Measurements from ENCODE around the gene LAMC2.
"Not testable (repeated sequence)": the region's sequence is repeated elsewhere in the genome, so short reads cannot be mapped to it uniquely, and the experiment has no call there.

Gene LAMC2

DNA sequence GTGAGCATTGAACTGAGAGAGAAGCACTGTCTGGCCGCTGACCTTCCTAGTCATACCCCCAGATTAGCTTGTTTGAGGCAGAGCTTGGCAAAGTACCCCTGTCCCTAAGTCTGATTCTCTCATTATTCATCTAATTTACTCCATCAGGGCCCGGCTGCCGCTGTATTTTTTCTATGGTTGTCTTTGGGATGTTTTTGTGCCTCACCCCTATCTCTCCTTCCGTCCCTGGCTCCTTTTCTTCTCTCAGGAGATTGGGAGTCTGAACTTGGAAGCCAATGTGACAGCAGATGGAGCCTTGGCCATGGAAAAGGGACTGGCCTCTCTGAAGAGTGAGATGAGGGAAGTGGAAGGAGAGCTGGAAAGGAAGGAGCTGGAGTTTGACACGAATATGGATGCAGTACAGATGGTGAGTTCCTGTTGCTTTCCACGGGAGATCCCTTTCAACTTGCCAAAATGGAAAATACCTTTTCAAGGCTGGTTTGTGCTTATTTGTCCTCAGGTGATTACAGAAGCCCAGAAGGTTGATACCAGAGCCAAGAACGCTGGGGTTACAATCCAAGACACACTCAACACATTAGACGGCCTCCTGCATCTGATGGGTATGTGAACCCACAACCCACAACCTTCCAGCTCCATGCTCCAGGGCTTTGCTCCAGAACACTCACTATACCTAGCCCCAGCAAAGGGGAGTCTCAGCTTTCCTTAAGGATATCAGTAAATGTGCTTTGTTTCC lies 53.9 kb downstream of the LAMC2 start:
- DNase-seq: no peak

DNA sequence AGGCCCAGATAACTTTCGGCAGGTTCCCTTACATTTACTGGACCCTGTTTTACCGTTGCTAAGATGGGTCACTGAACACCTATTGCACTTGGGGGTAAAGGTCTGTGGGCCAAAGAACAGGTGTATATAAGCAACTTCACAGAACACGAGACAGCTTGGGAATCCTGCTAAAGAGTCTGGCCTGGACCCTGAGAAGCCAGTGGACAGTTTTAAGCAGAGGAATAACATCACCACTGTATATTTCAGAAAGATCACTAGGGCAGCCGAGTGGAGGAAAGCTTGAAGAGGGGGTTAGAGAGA lies 54.4 kb downstream of the LAMC2 start:
- DNase-seq: no peak

DNA sequence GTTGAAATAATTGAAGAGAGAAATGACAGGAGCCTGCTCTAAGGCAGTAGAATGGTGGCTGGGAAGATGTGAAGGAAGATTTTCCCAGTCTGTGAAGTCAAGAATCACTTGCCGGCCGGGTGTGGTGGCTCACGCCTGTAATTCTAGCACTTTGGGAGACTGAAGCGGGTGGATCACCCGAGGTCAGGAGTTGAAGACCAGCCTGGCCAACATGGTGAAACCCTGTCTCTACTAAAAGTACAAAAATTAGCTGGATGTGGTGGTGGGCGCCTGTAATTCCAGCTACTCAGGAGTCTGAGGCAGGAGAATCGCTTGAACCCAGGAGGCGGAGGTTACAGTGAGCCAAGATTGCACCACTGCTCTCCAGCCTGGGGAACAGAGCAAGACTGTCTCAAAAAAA lies 54.8 kb downstream of the LAMC2 start:
- not testable (repeated sequence) for DNase-seq

DNA sequence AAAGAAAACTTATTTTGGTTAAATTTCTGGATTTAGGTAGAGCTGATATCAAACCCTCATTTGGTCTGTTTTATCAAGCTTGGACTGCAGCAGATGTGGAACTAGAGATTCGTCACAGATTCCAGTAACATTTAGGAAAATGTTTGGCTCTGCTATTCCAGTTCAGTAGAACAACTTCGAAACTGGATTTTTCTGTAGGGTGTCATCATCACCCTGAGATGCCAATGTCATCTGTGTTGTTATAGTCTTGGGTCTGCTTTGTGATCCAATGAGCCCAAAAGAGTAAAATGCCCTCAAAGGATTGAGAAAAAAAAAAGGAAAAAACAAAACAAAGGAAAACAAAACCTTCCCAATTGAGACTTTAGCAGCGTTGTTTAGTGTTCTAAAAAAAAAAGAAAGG lies 55.4 kb downstream of the LAMC2 start:
- DNase-seq: no peak

DNA sequence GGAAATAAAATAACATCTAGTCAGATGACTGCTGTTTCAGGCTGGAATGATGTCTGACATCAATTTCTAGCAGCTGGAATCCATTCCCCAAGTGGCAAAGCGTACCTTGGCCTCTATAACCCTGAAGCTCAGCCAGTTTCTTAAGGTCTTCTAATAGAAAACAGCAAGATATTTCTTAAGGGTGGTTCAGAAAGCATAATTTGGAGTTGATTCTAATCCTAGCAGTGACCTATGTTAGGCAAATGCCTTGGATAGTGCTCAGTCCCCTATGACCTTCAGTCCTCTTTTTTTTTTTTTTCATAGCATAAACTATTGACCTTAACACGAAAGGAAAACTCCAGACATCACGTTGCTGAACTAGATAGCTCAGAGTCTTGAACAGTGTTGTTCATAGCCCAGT lies 56.5 kb downstream of the LAMC2 start:
- DNase-seq: no peak

DNA sequence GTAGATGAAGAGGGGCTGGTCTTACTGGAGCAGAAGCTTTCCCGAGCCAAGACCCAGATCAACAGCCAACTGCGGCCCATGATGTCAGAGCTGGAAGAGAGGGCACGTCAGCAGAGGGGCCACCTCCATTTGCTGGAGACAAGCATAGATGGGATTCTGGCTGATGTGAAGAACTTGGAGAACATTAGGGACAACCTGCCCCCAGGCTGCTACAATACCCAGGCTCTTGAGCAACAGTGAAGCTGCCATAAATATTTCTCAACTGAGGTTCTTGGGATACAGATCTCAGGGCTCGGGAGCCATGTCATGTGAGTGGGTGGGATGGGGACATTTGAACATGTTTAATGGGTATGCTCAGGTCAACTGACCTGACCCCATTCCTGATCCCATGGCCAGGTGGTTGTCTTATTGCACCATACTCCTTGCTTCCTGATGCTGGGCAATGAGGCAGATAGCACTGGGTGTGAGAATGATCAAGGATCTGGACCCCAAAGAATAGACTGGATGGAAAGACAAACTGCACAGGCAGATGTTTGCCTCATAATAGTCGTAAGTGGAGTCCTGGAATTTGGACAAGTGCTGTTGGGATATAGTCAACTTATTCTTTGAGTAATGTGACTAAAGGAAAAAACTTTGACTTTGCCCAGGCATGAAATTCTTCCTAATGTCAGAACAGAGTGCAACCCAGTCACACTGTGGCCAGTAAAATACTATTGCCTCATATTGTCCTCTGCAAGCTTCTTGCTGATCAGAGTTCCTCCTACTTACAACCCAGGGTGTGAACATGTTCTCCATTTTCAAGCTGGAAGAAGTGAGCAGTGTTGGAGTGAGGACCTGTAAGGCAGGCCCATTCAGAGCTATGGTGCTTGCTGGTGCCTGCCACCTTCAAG lies 57.3 kb downstream of the LAMC2 start:
- DNase-seq: no peak

DNA sequence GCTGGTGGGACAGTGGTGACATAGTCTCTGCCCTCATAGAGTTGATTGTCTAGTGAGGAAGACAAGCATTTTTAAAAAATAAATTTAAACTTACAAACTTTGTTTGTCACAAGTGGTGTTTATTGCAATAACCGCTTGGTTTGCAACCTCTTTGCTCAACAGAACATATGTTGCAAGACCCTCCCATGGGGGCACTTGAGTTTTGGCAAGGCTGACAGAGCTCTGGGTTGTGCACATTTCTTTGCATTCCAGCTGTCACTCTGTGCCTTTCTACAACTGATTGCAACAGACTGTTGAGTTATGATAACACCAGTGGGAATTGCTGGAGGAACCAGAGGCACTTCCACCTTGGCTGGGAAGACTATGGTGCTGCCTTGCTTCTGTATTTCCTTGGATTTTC lies 58.4 kb downstream of the LAMC2 start:
- no peak for DNase-seq

DNA sequence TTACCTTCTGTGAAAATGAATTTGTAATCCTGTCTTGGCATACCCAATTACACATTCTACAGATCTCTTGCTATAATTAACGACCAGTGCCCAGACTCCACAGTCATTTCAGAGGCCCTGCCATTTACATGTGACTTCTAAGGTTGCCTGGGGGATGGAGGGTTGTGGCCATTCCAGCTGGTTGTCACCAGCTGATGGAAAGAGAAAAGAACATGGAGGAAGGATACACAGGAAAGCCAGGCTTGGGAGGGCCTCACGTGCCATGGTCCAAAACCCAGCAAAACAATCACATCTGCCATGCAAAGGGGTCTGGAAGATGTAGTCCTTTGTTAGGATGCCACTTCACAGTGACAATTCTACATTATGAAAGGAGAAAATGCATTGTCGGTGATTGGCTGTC lies 59.3 kb downstream of the LAMC2 start:
- DNase-seq: no peak

DNA sequence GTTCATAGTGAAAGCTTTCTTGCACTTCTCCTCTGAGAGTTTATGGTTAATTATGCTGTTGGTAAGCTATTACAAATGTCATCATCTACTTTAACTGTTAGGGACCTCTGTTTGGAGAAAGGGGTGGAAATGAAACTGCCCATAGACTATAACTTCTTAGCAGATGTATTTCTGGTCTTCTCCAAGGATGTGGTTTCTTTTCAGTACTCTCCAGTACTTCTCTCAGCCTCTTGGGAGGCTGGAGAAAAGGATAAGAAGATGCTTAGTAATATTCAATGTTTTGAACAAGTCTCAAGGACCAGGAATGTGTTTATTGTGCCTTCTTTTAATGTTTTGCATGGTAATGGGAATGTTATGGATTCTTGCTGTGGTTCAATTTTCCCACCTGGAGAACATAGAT lies 60.4 kb downstream of the LAMC2 start:
- no peak for DNase-seq

DNA sequence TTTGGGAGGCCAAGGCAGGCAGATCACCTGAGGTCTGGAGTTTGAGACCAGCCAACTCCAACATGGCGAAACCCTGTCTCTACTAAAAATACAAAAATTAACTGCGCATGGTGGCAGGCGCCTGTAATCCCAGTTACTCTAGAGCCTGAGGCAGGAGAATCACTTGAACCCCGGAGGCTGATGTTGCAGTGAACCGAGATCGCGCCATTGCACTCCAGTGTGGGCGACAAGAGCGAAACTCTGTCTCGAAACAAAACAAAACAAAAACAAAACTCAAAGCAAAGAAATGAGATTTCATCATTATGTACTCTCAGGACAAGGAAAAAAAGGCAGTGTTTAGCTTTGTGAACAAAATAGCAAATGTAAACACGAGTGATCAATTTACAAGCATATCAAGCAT lies 61.0 kb downstream of the LAMC2 start:
- DNase-seq: no peak

DNA sequence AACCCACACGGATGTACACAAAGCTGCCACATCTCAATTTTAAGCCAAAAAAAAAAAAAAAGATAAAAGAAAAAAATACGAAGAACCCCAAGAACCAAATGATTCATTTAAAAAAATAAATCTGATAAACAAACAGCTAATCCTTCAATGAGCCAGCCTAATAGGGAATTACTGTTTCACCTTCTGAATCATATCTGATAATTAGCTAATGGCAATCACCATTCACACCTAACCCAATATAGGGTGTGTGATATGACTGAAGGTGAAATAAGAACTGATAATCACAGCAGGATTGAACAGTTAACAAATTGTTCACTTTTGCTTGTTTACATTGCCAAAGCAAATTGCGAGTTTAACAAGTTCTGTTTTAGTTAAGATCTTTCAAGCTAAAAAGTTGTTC lies 61.4 kb downstream of the LAMC2 start:
- no peak for DNase-seq

DNA sequence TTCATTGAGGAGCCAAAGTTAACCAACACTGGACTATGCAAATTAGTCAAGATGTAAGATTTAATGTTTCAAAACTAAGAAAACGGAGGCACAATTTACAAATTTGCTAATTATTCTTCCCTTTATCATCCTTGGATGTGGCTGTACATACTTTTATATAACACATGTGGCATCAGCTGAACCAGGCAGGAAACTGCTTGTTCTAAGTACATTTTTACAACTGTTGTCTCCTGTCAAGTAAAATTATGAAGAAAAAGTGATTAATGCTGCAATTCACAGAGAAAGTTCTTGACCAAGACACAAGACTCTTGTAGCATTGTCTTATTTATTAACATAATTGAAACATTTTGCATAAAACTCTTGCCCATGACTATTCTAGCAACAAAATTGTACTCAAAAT lies 61.9 kb downstream of the LAMC2 start:
- no peak for DNase-seq

DNA sequence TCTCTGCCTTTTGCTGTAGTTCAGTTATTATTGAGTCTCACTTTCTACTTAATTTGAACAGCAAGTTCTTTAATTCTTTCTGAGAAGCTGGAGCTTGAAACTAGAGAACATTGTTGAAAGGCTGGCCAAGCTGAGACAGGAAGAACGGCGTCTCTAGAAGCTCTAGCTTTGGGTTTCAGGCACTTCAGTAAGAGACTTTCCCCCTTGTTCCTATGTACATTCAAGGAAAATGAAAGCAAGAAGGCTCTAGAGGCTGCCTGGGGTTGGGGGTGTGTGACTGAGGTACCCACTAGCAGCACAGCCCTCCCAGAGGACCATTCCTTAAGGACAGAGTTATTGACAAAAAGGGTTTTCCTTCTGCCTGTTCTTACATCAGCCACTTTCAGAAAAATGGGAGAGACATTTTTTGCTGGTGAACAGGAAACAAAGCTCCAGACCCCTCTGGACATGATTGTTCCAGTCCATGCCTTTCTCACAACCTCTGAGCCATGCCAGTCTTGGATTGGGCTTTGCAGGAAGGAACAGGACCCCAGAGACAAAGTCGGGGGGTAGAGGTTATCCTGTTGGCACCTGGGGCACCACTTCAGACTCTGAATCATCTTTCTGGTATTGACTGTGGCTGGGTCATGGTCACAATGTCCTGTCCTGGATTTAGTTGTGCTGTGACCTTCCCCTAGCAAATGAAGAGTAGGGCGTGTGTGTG lies 63.1 kb downstream of the LAMC2 start:
- no peak for DNase-seq

DNA sequence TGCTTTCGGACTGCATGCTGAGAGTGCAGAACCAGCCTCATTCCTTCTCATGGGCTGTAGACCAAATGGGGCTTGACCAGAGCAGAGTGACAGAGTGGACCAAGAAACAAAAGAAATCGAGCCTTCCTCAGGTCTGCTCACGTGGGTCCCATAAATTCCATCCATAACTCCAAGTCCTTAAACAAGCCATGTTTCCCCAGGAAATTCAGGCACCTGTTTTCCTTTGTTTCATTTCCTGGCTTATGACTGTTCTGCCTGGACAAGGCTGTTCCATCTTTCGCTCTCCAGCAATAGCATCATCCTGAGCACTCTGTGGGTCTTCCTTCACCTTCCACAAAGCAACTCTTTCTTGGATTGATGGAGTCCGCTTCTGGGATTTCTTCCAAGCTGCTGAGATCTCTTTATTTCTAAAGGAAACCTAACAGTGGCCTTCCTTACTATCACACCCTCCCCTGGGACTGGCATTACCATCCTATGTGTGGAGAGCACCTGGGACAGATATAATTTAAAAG lies 63.9 kb downstream of the LAMC2 start:
- no peak for DNase-seq

DNA sequence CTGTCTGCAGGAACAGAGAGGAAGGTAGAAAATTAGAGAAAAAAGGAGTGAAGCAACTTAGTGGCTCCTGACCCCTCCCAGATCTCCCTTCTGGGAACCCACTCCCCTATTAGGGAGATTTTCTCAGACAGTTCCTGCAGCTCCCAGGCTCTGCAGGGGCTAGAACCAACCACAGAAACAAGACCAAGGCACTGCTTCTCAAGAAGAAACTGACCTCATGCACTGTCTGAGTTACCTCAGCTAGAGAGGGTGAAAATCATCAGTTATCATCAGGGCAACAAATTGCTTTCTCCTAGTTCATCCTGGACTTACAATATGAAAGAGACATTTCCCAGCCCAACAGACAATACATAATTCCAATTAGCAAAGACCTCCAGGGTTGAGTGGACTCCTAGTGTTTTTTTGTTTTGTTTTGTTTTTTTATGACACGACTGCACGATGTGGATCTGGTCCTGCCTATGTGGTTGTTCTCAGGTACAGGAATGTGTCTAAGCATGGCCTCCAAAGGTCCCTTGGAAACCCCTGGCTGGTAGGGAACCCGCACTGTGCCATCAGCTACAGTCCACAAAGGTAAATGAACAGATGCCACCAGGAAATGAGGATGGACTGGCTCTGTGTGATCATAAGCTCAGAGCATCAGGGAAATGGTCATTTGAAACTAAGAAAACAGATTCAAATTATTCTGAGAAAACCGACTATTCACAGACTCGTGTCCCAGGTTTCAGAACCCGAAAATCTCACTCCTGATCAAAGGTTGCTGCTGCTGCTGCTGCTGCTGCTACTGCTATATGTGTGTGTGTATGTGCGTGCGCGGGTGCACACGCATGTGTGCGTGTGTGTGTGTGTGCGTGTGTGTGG lies 65.3 kb downstream of the LAMC2 start:
- DNase-seq: no peak

DNA sequence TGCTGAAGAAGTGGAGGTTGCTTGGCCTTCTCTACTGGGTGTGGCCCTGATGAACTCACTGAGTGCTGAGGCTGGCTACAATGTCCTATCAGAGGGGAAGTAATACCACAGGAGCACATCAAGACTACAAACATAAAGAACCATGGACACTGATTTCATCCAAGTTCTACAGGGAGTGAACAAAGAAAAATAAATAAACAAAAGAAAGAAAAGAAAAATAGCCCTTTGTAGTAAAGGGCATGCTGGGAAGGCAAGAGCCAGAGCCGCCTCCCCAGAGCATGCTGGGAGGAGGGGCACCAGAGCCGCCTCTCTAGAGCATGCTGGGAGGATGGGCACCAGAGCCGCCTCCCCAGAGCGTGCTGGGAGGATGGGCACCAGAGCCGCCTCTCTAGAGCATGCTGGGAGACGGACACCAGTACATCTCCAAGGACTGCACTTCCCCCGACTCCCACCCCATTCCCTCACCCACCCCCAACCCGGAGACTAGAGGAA lies 65.9 kb downstream of the LAMC2 start:
- no peak for DNase-seq

DNA sequence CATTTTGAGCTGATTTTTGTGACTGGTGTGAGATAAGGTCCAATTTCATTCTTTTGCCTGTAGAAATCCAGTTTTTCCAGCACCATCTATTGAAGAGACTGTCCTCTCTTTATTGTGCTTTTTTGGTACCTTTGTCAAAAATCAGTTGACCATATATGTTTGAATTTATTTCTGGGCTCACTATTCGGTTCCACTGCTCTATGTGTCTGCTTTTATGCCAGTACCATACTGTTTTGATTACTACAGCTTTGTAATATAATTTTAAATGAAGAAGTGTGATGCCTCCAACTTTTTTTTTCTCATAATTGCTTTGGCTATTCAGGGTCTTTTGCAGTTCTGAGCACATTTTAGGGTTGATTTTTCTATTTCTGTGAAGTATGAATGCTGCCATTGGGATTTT lies 69.0 kb downstream of the LAMC2 start:
- DNase-seq: no peak

DNA sequence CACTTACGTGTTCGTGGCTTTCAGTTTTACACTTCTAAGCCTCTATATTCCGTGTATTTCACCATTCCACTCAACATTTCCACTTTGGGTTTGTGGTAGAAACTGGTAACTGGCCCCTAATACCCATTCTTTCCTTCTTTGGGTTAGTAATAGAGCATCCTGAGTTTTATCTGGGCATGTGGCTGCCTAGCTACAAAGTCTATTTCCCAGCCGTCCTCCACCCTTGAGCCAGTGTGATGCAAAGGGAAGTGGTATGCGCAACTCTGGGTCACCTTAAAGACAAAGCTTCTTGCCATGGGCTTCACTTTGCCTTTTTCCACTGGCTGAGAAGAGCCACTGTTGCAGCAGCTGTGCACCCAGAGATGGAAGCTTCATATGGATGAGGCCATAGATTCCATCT lies 73.9 kb downstream of the LAMC2 start:
- no peak for DNase-seq

DNA sequence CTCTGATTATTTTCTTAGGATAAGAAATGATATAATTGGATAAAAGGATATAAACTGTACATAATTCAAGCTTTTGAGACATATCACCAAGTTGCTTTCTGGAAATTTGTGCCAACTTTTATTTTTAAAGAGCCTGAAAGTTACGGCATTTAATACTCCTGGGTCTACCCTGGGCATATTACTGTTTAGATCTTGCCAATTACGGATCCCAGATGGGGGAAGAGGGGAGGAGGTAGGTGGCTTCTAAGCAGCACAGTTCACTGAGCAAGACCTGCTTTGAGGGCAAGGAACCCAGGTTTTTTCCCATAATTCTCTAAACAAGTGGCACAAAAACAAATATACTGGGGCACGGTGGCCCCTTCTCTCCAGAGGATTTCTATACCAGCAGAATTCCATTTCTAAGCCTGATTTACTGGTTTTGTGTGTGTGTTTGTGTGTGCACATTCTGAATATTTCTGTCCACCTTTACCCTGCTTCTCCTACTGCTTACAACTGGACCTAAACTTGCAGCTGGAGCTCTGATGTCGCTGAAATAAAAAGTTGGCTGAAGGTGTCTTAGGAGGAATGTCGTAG lies 76.7 kb downstream of the LAMC2 start:
- DNase-seq: no peak

DNA sequence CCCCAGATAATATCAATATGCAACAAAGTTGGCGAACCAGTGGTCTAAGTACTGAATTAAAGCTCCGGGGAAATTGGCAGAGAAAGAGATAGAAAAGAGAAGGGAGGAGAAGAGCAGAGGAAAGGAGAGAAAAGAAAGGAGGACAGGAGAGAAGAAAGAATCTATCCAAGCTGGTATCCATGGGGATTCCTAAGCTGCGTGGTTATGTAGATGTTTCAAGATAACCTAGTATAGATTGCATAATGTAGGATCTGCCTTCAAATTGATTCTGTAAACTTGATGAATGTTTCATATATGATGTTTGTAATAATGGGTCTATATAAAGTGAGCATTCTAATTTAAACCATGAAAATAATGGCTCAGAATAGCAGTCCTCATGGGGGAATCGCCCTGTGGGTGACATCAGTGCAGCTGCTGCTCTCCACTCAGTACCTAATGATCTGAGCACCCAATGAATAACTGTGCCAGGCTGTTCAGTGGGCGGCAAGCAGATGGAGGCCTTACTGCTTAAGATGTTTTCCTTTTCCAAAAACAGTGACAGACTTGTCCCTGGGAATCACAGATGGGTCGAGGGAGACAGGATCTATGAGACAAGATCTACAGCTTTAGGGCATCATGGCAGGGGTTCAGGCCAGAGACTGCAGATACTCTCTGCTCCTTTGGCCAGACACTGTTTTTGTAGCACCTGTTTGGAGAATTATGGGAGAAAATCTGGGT lies 78.0 kb downstream of the LAMC2 start:
- DNase-seq: no peak

DNA sequence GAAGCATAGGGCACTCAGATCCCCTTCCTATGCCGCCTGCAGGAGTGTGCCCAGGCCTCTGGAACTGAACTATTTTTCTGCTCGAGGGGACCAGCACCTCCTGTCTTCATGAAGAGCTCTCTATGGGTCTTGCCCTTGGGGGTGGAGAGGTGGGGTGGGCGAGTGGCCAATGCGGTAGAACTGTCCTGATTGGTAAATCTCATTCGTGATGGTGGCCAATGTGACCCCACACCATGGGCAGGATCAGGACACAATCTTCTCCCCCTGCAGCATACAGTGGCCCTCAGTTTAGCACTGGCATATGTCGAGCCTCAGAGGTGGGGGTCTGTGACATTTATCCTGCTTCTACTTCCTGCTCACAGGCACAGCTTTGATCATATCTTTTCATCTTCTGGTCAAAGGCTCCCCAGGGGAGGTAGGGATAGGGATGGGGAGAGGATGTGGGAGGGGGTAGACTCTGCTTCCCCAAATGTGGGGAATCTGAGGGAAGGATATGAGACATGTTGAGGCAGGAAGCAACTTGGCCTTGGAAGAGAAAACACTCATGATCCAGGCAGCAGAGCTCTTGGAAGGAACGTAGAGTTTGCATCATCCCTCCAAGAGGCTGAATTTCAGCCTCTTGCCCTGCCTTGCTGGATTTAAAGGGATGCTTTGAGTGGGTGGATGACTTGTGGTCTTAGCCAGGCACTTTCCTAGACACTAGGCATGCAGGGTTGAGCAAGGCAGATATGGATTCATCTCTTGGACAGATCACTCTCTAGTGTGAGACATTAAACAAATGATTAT lies 81.8 kb downstream of the LAMC2 start:
- no peak for DNase-seq

Measured in kidney glomerular epithelial cell (primary cell).